CD4-positive, alpha-beta T cell (primary cell): Measurements from ENCODE around the gene CHD9NB. TPM values are rescaled to one million over a fixed set of nuclear protein-coding genes. Genes with fewer than 3 reads are reported as not detected.

Source experiments
- ATAC-seq: fragments of 200-7000 bp; cut with Tn5 transposase; one replicate; pipeline ENCODE4 v1.10.0; 2022; ENCODE audit warnings: mild to moderate bottlenecking; ENCODE audit not compliant: poor library complexity
- CTCF ChIA-PET: fragments of 350-600 bp; sonication (Branson Sonifier 250); formaldehyde crosslinking; loops from one replicate; lab custom pipeline; 2021; ENCODE audit warnings: antibody characterized with exemption, inconsistent platforms; lab: Charles Lee
- POLR2A ChIA-PET: fragments of 350-600 bp; sonication (Branson Sonifier 250); formaldehyde crosslinking; loops from one replicate; lab custom pipeline; 2021; ENCODE audit warnings: antibody characterized with exemption, inconsistent platforms; lab: Charles Lee
- DNase-seq, 14 experiments: peaks; one replicate each; pipeline ENCODE4 v3.0.0-alpha.2; 2013 to 2020; ENCODE audit warnings: mixed read lengths in 2 of 14
- H3K27ac ChIP-seq, 2 donors: one replicate each; pipeline versions ENCODE4 v1.5.1 to v1.7.0; 2013; ENCODE audit warnings: low read length in 2 of 2, low read depth in 1 of 2, mild to moderate bottlenecking in 1 of 2
- H3K27me3 ChIP-seq, 2 experiments: 1 replicate in 1 of 2; 2 replicates in 1 of 2; pipeline versions ENCODE4 v1.6.1 to v1.7.0; 2013; ENCODE audit warnings: low read length in 2 of 2, control low read depth in 1 of 2, mild to moderate bottlenecking in 1 of 2, moderate library complexity in 1 of 2; ENCODE audit not compliant: insufficient read depth in 2 of 2, control insufficient read depth in 1 of 2
- H3K36me3 ChIP-seq: one replicate; pipeline ENCODE4 v1.6.1; 2013; ENCODE audit warnings: low read length, control low read depth; ENCODE audit not compliant: insufficient read depth
- H3K4me1 ChIP-seq: one replicate; pipeline ENCODE4 v1.6.1; 2013; ENCODE audit warnings: low read length, control low read depth; ENCODE audit not compliant: insufficient read depth
- H3K4me3 ChIP-seq: one replicate; pipeline ENCODE4 v1.5.1; 2013; ENCODE audit warnings: mild to moderate bottlenecking, low read length, moderate library complexity
- H3K9me3 ChIP-seq, 2 experiments: 1 replicate in 1 of 2; 2 replicates in 1 of 2; pipeline versions ENCODE4 v1.6.1 to v1.7.0; 2013; ENCODE audit warnings: low read length in 2 of 2, mild to moderate bottlenecking in 2 of 2, control low read depth in 1 of 2, moderate library complexity in 1 of 2; ENCODE audit not compliant: control insufficient read depth in 1 of 2, insufficient read depth in 1 of 2
- H3K27ac Mint-ChIP-seq: one replicate; pipeline ENCODE4 v1.8.0; 2020; ENCODE audit warnings: mixed read lengths
- H3K27me3 Mint-ChIP-seq: one replicate; pipeline ENCODE4 v1.8.0; 2021; ENCODE audit warnings: mixed read lengths
- H3K36me3 Mint-ChIP-seq: one replicate; pipeline ENCODE4 v1.8.0; 2021; ENCODE audit warnings: low read depth, mixed read lengths
- H3K4me1 Mint-ChIP-seq: one replicate; pipeline ENCODE4 v1.8.0; 2021; ENCODE audit warnings: low read depth, mixed read lengths
- H3K4me3 Mint-ChIP-seq: one replicate; pipeline ENCODE4 v1.8.0; 2020; ENCODE audit warnings: mild to moderate bottlenecking, mixed read lengths
- H3K9me3 Mint-ChIP-seq: one replicate; pipeline ENCODE4 v1.8.0; 2020; ENCODE audit warnings: mixed read lengths
- CTCF ChIP-seq: fragments of 200-600 bp; IDR thresholded peaks from one replicate; pipeline ENCODE4 v1.8.0; 2022; ENCODE audit warnings: antibody characterized with exemption, mild to moderate bottlenecking
- intact Hi-C, 2 experiments: fragments of 100-400 bp; cut with DNase I in 1 of 2; cut with micrococcal nuclease in 1 of 2; formaldehyde crosslinking; loops; one replicate each; pipeline versions ENCODE4 v1.15.1 to v1.9.0; 2023 to 2025; cut with DNase I, micrococcal nuclease
- total RNA-seq, 174 experiments: library from RNA in 2 of 174; stranded (reverse) in 2 of 174; gene quantifications; one replicate each; pipeline ENCODE4 v1.2.3 and lab custom pipeline; 2021 to 2026

The CHD9NB gene
- total RNA-seq, 2 experiments from 2014 or later: not detected

GRCh38 chr16:53007095-53007494 lies 45.6 kb downstream of the CHD9NB start:
- ChIA-PET POLR2A (no interaction called here), CTCF (no interaction called here)
- Mint-ChIP-seq H3K27ac (no peak overlapping the region), H3K4me3 (no peak overlapping the region), H3K4me1 (no peaks in the 10 kb centered on the region), H3K27me3 (peaks cover 33% of the 10 kb centered on the region), H3K9me3 (no peaks in the 10 kb centered on the region), H3K36me3 (no peaks in the 10 kb centered on the region)
- Histone ChIP-seq H3K9me3 (no peaks in the 10 kb centered on the region), H3K4me3 (no peak overlapping the region), H3K27ac (no peak overlapping the region), H3K27me3 (peaks cover 0 to 7% of the 10 kb centered on the region in 2 experiments), H3K36me3 (no peaks in the 10 kb centered on the region), H3K4me1 (no peaks in the 10 kb centered on the region)
- no peak for DNase-seq
- no peak for ATAC-seq
- TF ChIP-seq CTCF: no peak
- intact Hi-C loops: no loop called here

GRCh38 chr16:52997922-52998321 lies 54.8 kb downstream of the CHD9NB start:
- intact Hi-C loops: no loop called here
- no peak for DNase-seq
- H3K9me3 ChIP-seq: peaks cover 0 to 6% of the 10 kb centered on the region in 2 experiments
- no peak overlapping the region for H3K4me3 Mint-ChIP-seq
- H3K36me3 Mint-ChIP-seq: no peaks in the 10 kb centered on the region
- no peaks in the 10 kb centered on the region for H3K27me3 ChIP-seq
- ChIA-PET CTCF (no interaction called here), POLR2A (no interaction called here)
- no peak for ATAC-seq
- no peaks in the 10 kb centered on the region for H3K9me3 Mint-ChIP-seq
- peaks cover 13% of the 10 kb centered on the region for H3K27me3 Mint-ChIP-seq
- H3K36me3 ChIP-seq: no peaks in the 10 kb centered on the region
- H3K4me1 ChIP-seq: no peaks in the 10 kb centered on the region
- no peaks in the 10 kb centered on the region for H3K4me1 Mint-ChIP-seq
- H3K27ac ChIP-seq: no peak overlapping the region
- TF ChIP-seq CTCF: no peak
- no peak overlapping the region for H3K4me3 ChIP-seq
- no peak overlapping the region for H3K27ac Mint-ChIP-seq

GRCh38 chr16:52994942-52995341 lies 57.8 kb downstream of the CHD9NB start:
- no peak for ATAC-seq
- Histone ChIP-seq H3K36me3 (no peaks in the 10 kb centered on the region), H3K27ac (no peak overlapping the region), H3K4me1 (no peaks in the 10 kb centered on the region), H3K27me3 (no peaks in the 10 kb centered on the region), H3K4me3 (no peak overlapping the region), H3K9me3 (no peaks in the 10 kb centered on the region)
- Mint-ChIP-seq H3K27ac (no peak overlapping the region), H3K36me3 (no peaks in the 10 kb centered on the region), H3K4me3 (no peak overlapping the region), H3K27me3 (peaks cover 4% of the 10 kb centered on the region), H3K9me3 (no peaks in the 10 kb centered on the region), H3K4me1 (no peaks in the 10 kb centered on the region)
- intact Hi-C loops: no loop called here
- TF ChIP-seq CTCF: no peak
- no peak for DNase-seq
- ChIA-PET CTCF (no interaction called here), POLR2A (no interaction called here)
